GM19099 (cell line): Measurements from ENCODE around the gene ACOD1.

ENCODE experiments used
- POLR2A ChIP-seq: IDR thresholded peaks from 3 replicates; pipeline ENCODE4 v1.6.1; 2011; ENCODE audit warnings: low read depth; ENCODE audit not compliant: insufficient read length; ENCODE audit errors: extremely low read depth

Gene ACOD1

DNA sequence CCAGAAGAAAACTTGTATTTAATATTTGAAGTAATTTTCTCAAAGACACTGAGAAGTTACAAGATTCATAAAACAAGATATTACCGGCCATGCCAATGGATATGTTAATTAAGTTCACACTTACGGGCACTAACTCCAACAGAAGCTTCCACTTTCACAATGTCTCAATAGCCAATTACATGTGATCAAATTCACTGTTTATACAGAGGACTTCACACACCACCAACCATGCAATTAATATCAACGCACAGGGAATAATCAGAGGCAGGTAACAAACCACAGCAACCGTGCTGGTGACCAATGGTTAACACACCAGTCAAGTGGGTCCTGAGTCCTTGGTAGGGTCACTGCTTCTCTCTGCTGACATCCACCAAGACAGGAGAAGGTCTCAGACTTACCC lies 5.9 kb upstream of the ACOD1 start:
- no peak for TF ChIP-seq POLR2A

GRCh38 chr13:76943646-76944045 lies 4.7 kb upstream of the ACOD1 start:
- no peak for TF ChIP-seq POLR2A

DNA sequence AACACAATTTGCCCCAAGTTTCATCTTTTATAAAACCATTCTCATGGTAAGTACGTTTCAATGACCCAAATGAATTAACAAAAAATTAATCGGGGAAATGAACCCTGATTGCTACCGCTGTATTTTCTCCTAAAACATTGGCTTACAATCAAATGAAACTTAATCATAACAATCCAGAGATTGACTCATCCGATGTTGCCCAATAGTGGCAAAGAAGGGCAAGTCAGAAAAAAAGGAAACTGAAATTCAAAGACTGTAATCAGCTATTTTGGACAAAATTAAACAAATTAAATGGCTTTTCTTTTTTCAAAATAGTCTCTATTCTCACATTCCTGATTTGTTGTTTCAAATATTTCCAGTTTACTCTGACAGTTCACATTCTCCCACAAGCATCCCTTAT lies 3.9 kb upstream of the ACOD1 start:
- no peak for TF ChIP-seq POLR2A

GRCh38 chr13:76950101-76950500 lies 1.8 kb downstream of the ACOD1 start:
- TF ChIP-seq POLR2A = no peak

GRCh38 chr13:76953968-76954367 lies 5.7 kb downstream of the ACOD1 start:
- no peak for TF ChIP-seq POLR2A

DNA sequence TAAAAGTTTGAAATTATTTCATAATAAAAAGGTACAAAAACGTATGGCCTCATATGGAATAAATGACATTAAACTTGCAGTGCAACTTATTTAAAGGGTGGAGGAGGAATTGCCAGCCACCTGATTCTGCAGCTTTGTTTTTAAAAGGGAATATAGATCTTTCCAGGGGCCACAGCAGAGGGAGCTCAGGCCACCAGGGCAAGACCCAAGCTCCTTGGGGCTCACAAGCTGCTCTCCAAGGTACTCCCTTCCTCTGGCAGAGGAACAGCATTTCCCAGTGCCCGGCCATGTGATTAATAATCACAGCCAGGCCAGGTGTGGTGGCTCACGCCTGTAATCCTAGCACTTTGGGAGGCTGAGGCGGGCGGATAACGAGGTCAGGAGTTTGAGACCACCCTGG lies 6.2 kb downstream of the ACOD1 start:
- TF ChIP-seq POLR2A = no peak

GRCh38 chr13:76955193-76955592 lies 6.9 kb downstream of the ACOD1 start:
- TF ChIP-seq POLR2A = no peak

DNA sequence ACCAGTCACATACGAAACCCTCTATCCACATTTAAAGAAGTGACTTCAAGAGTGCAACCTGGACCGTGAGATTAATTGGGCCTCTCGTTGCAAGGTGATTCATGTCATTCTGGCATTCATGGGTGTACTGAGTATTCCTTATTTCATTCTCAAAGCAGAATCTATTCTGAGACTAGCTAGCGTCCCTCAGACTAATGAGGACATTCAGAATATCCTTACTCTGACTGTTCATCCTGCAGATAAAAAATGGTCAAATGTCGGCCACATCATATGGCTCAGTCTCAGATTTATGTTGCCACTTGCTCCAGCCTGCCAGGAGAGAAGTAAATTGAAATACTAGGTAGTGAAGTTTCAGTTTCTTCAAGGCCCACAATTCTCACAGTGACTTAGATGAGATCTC lies 7.3 kb downstream of the ACOD1 start:
- TF ChIP-seq POLR2A = no peak

- TF ChIP-seq POLR2A = no peak
Observed at GRCh38 chr13:76958841-76959432, 10.6 kb downstream of the ACOD1 start.

GRCh38 chr13:76965759-76966421 lies 17.6 kb downstream of the ACOD1 start:
- no peak for TF ChIP-seq POLR2A

GRCh38 chr13:76967031-76967430 lies 18.7 kb downstream of the ACOD1 start:
- TF ChIP-seq POLR2A = no peak

DNA sequence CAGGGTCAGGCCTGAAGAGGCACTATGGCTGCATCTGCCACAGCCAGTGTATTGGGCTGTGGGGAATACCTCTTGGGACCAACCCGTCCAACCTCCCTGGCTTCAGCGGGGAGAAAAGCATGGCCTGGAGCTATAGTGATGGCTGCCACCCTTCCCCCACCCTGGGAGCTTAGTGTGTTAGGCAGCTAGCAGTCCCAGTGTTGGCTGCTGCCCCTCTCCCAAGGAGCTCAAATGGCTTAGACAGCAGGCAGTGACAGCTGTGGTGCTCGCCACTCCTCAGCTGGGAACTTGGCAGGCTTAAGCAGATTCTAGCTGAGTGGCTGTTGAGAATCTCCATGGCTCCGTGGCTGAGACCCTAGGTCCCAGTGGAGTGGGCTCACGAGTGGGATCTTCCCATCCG lies 19.7 kb downstream of the ACOD1 start:
- no peak for TF ChIP-seq POLR2A

GRCh38 chr13:76969488-76970365 lies 21.4 kb downstream of the ACOD1 start:
- TF ChIP-seq POLR2A = no peak

DNA sequence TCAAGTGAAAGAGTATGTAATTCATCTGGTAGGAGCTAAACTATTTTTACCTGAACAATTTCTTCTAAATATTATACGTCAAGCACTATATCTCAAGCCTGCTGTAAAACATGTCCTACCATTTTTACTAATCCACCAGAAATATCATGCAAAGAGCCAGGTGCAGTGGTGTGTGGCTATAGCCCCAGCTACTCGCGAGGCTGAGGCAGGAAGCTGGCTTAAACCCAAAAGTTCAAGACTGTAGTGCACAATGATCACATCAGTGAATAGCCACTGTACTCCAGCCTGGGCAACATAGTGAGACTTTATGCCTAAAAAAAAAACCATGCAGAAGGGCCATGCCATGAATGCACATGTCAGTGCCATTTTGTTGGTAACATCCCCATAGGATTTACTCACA lies 22.9 kb downstream of the ACOD1 start:
- TF ChIP-seq POLR2A = no peak

GRCh38 chr13:76971851-76972829 lies 23.8 kb downstream of the ACOD1 start:
- no peak for TF ChIP-seq POLR2A
